ENCODE measurements around the gene SIPA1. TPM values are rescaled to one million over a fixed set of nuclear protein-coding genes. Genes with fewer than 3 reads are reported as not detected.

Gene SIPA1
- total and polyA plus RNA-seq, 2 of the 8 experiments (the other 6 are each of a cell fraction or from before 2014, with no cell fraction given): 35.3 to 72.2 TPM

GRCh38 chr11:65699306-65699705, 61.4 kb downstream of the SIPA1 start:
- ChIA-PET CTCF (ENCODE audit: partially characterized antibody) (interaction anchor here (0.7 to 1.1 kb wide), 3 partner anchors 12 to 185 kb away, joined by 3 to 5 read pairs (median 3); no protein-coding TSS in a partner anchor), POLR2A (ENCODE audit: partially characterized antibody) (interaction anchor here (0.6 kb wide), 1 partner anchor 283 kb away, joined by 3 read pairs; no protein-coding TSS in a partner anchor)
- Histone ChIP-seq H3K27ac (ENCODE audit: low read depth, low read length) (no peak overlapping the region), H3K56ac (replicated peaks; ENCODE audit: insufficient read length, low read depth, low read length) (no peak overlapping the region), H3K79me1 (ENCODE audit: low read depth, low read length) (no peaks in the 10 kb centered on the region), H3K14ac (ENCODE audit: insufficient read length) (no peak overlapping the region), H3K36me3 (ENCODE audit: control insufficient read depth in 2 of 4, insufficient read depth in 4 of 4, low read length in 3 of 4) (no peaks in the 10 kb centered on the region), H3K23me2 (ENCODE audit: low read depth, low read length) (no peaks in the 10 kb centered on the region; the same call in 1 of the 2 replicates), H3K9me3 (ENCODE audit: insufficient read depth in 2 of 2, low read depth in 1 of 2, low read length in 1 of 2) (0 out of 4 replicates have a peak, but pooled peaks cover 0 to 7% of the 10 kb centered on the region in 2 experiments), H3K4ac (replicated peaks; ENCODE audit: insufficient read length, low read depth, low read length) (no peak overlapping the region), H2BK120ac (replicated peaks; ENCODE audit: low read depth, low read length) (no peak overlapping the region), H4K8ac (ENCODE audit: extremely low read depth, insufficient read depth, low read length) (no peak overlapping the region), H3K23ac (ENCODE audit: insufficient read length) (no peak overlapping the region), H3K4me1 (replicated peaks in 1 of 4; ENCODE audit: control insufficient read depth in 3 of 4, insufficient read depth in 4 of 4, low read length in 3 of 4) (no peaks in the 10 kb centered on the region), H3K18ac (ENCODE audit: extremely low read depth, low read length) (no peak overlapping the region), H2BK5ac (ENCODE audit: low read depth, low read length) (no peak overlapping the region), H4K91ac (replicated peaks; ENCODE audit: insufficient read length, low read length) (no peak overlapping the region), H2BK12ac (ENCODE audit: low read depth, low read length) (no peak overlapping the region), H3K4me2 (ENCODE audit: insufficient read depth in 1 of 2, low read depth in 2 of 2, low read length in 2 of 2) (no peak overlapping the region), H3K79me2 (ENCODE audit: control insufficient read depth in 1 of 2, insufficient read depth in 2 of 2, low read length in 2 of 2) (no peaks in the 10 kb centered on the region), H3K4me3 (ENCODE audit: extremely low read depth in 1 of 4, insufficient read depth in 2 of 4, low read depth in 3 of 4, low read length in 4 of 4) (no peak overlapping the region), H3K27me3 (replicated peaks in 1 of 4; ENCODE audit: control insufficient read depth in 3 of 4, extremely low read depth in 1 of 4, insufficient read depth in 3 of 4, low read length in 3 of 4) (no peaks in the 10 kb centered on the region; a peak in 3 of 7 replicates), H4K5ac (ENCODE audit: insufficient read length, low read depth, low read length) (no peak overlapping the region), H3K9ac (replicated peaks in 1 of 4; ENCODE audit: extremely low read depth in 1 of 4, low read depth in 3 of 4, low read length in 3 of 4) (no peak overlapping the region), H2BK20ac (ENCODE audit: low read length) (no peak overlapping the region), H2AFZ (ENCODE audit: low read length) (no peak overlapping the region), H2AK5ac (ENCODE audit: low read depth, low read length) (no peak overlapping the region), H2BK15ac (ENCODE audit: low read length) (no peak overlapping the region), H4K20me1 (replicated peaks in 1 of 2; ENCODE audit: control insufficient read depth in 1 of 2, insufficient read depth in 2 of 2, low read length in 2 of 2) (no peaks in the 10 kb centered on the region)
- WGBS, 2 experiments (ENCODE audit: extremely low coverage in 1 of 2, insufficient coverage in 1 of 2, insufficient read length in 1 of 2, insufficient replicate concordance in 2 of 2, low coverage in 1 of 2, low lambda C conversion rate in 2 of 2, missing lambda C conversion rate in 1 of 2): 89% methylated on average over 7 of the region's 7 CpGs; no CpG with 5 or more reads in 1 of the 2 experiments
- no peak for DNase-seq (ENCODE audit: low read depth in 1 of 2, low spot score in 2 of 2)
- no peak for TF ChIP-seq POU5F1 (IDR thresholded peaks at IDR 0.05; ENCODE audit: low read depth, low read length)
- no peak for TF ChIP-seq USF2 (IDR thresholded peaks at IDR 0.05; ENCODE audit: low read length)
- TF ChIP-seq JUN (IDR thresholded peaks at IDR 0.05; ENCODE audit: low read depth, low read length): no peak
- TF ChIP-seq, protein P1, sequence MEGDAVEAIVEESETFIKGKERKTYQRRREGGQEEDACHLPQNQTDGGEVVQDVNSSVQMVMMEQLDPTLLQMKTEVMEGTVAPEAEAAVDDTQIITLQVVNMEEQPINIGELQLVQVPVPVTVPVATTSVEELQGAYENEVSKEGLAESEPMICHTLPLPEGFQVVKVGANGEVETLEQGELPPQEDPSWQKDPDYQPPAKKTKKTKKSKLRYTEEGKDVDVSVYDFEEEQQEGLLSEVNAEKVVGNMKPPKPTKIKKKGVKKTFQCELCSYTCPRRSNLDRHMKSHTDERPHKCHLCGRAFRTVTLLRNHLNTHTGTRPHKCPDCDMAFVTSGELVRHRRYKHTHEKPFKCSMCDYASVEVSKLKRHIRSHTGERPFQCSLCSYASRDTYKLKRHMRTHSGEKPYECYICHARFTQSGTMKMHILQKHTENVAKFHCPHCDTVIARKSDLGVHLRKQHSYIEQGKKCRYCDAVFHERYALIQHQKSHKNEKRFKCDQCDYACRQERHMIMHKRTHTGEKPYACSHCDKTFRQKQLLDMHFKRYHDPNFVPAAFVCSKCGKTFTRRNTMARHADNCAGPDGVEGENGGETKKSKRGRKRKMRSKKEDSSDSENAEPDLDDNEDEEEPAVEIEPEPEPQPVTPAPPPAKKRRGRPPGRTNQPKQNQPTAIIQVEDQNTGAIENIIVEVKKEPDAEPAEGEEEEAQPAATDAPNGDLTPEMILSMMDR (IDR thresholded peaks at IDR 0.05; ENCODE audit: control extremely low read depth in 1 of 3, insufficient read depth in 1 of 3, low read depth in 1 of 3, low read length in 3 of 3): no peak
- no peak for TF ChIP-seq CHD1 (IDR thresholded peaks at IDR 0.05; ENCODE audit: low read depth, low read length)
- no peak for TF ChIP-seq E2F6 (IDR thresholded peaks at IDR 0.05)
- no peak for TF ChIP-seq SRF (IDR thresholded peaks at IDR 0.05; ENCODE audit: low read depth, low read length)
- no peak for FAIRE-seq

All from H1 (cell line).